GM21381 (cell line): ENCODE measurements around the gene KRTAP10-12.

ENCODE experiments used
- ATAC-seq: cut with Tn5 transposase; IDR thresholded peaks from one replicate; pipeline ENCODE4 v1.9.1; 2021; ENCODE audit warnings: mild to moderate bottlenecking, moderate library complexity; ENCODE audit not compliant: unreplicated experiment

Gene KRTAP10-12

GRCh38 chr21:44697811-44698734 is 1.1 kb downstream of the KRTAP10-12 start:
- no peak for ATAC-seq

- ATAC-seq, result no peak
Measured at GRCh38 chr21:44699502-44700001, 2.6 kb downstream of the KRTAP10-12 start.

DNA sequence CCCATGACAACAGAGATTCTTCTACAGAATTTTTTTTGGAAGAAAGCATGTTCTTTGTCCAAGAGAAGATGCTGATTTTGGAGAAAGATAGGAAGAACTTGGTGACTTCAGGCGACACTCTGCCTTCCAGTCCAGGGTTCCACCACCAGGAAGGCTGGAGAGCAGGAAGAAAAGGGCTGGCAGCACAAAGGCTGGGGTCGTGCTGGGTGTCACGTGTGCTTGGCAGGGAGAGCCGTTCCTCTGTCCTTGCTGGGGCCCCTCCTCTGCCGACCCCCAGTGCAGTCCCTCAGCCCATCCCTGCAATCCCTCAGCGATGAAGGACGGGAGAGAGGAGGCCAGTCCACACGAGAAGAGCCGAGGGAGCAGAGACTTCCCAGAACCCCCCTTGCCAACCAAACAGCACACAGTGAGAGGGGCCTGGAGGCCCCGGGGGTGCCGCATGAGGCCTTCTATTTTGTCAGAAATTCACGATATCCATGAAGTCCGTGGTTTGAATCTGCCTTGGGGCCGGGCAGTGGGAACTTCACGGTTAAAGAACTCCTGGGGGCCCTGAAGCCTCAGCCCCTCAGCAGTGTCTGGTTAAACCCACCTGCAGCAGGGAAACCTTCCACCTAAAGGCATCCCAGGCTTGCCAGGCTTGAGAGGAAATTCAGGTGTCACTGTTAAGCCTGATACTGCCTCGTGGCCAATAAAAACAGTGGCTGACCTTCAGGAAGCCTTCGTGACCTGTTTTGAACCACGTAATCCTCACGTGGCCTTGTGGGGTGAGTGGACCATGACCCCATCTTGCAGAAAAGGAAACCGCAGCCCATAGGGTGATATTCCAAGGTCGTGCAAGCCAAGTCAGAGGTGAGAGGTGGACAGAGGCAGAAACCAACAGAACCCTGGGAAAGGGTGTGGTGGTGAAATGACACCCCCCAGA is 3.4 kb downstream of the KRTAP10-12 start:
- no peak for ATAC-seq

DNA sequence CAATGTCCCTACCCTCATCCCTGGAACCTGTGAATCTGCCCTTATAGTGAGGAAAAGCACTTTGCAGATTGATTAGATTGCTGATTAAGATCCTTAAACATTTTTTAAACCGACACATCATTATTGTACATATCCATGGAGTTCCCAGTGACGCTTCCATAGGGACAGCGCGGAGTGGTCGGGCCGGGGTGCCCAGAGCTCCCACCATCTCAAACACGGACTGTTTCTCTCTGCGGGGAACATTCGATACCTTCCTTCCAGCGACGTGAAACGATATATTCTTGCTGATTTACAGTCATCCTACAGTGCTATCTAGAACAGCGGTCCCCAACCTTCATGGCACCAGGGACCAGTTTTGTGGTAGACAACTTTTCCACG is 4.0 kb downstream of the KRTAP10-12 start:
- no peak for ATAC-seq

- no peak for ATAC-seq
Measured at GRCh38 chr21:44701541-44701940, 4.6 kb downstream of the KRTAP10-12 start.

DNA sequence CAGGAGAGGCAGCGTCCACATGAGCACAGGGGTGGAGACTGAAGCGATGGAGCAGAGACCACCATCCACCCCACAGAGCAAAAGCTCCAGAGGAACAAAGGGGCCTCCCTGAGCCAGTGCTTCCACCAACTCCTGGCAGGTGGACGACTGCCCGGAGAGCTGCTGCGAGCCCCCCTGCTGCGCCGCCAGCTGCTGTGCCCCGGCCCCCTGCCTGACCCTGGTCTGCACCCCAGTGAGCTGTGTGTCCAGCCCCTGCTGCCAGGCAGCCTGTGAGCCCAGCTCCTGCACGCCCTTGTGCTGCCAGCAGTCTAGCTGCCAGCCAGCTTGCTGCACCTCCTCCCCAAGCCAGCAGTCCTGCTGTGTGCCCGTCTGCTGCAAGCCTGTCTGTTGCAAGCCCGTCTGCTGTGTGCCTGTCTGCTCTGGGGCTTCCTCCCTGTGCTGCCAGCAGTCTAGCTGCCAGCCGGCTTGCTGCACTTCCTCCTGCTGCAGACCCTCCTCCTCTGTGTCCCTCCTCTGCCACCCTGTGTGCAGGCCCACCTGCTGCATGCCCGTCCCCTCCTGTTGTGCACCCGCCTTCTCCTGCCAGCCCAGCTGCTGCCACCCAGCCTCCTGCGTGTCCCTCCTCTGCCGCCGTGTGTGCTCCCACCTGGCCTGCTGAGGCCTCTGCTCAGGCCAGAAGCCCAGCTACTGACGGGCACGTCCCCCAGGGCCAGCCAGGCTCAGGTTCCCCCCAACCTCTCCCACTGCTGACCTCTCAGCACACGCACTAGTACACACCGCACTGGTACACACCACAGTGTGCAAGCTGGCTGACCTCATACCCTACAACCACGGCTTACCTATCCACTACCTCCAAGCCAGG is 5.4 kb downstream of the KRTAP10-12 start:
- ATAC-seq, result no peak

DNA sequence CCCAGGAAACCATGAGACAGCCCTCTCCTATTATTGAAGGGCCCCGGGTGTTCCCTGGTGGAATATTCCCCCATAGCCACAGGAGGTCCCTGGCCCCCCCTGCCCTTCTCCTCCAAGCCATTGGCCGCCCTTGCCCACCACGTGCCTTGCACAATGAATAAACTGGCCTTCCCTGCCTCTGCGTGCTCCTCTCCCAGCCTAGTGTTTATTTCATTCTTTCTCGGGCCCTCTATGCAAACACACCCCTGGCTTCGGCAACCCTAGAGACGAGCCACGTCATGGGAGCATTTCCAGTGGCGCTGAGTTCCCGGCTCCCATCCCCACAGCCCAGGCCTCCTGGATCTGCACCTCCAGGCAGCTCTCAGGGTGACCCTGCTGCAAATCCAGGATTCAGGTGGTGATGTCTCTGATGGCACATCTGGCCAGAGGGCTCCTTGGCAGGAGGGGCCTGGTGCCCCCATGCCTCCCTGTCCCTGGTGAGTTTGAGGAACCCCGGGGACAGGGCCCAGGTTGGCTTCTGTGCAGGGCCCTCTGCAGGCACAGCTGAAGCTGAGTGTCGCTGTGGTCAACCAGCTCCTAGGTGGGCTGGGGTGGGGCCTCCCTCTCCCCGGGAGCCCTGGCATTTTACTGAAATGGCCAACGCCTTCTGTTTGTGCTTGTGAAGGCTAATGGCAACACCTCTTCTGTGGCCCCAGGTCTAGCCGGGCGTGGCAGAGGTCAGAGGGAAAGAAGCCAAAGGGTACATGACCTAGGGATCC is 6.2 kb downstream of the KRTAP10-12 start:
- no peak for ATAC-seq

DNA sequence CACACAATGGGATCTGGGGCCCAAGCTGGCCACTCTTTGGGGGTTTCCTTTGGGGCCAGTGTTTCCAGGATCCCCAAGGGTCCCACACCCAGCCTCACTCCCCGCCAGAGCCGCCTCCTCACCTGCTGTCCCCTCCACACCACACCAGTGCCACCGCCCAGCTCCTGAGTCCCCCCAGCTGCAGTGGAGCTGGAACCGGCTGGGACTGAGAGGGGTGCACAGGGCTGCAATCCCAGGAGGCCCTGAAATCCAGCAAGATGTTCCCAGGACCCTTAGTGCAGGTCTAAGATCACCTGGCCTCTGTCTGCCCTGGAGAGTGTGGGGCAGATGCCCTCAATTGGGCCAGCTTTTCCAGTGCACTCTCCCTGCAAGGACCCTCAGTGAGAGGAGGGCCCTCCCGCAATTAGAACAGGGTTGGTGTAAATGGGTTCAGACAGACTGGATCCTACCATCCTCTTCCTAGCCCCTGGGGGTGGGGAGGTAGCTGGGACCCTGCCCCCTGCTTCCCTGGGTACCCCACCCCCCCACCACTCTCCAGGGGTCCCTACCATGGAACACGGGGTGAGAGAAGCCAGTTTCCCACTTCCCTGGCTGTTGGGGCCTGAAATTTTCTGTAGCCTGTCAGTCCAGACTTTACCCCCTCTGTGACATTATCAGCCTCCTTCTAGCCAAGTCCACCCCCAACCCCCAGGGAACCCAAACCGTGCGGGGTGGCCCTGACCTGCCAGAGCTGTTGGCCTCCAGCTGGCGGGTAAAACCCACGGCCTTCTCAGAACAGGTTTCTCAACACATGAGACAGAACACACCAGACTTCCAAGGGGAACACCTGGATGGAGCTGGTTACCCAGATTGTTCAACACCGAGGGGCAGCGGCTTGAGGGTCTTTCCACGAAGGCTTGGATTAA is 7.0 kb downstream of the KRTAP10-12 start:
- no peak for ATAC-seq

DNA sequence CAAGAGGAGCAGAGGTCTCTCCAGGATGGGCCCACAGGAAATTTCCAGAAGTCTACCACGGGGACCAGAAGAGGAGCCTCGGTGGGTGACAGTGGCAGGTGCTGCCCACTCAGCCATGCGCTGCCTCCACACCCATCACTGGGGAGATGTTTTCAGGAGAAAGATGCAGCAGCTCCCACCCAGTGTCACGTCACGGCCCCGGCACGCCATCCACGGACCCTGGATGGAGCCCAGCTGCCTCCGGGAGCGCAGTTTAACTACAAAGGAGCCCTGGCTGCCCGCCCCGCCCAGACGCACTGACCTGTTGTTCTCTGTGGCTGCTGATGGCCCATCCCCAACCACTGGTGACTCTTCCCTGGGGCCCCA is 7.6 kb downstream of the KRTAP10-12 start:
- ATAC-seq, result no peak

- ATAC-seq, result no peak
Measured at GRCh38 chr21:44706026-44706705, 9.2 kb downstream of the KRTAP10-12 start.

DNA sequence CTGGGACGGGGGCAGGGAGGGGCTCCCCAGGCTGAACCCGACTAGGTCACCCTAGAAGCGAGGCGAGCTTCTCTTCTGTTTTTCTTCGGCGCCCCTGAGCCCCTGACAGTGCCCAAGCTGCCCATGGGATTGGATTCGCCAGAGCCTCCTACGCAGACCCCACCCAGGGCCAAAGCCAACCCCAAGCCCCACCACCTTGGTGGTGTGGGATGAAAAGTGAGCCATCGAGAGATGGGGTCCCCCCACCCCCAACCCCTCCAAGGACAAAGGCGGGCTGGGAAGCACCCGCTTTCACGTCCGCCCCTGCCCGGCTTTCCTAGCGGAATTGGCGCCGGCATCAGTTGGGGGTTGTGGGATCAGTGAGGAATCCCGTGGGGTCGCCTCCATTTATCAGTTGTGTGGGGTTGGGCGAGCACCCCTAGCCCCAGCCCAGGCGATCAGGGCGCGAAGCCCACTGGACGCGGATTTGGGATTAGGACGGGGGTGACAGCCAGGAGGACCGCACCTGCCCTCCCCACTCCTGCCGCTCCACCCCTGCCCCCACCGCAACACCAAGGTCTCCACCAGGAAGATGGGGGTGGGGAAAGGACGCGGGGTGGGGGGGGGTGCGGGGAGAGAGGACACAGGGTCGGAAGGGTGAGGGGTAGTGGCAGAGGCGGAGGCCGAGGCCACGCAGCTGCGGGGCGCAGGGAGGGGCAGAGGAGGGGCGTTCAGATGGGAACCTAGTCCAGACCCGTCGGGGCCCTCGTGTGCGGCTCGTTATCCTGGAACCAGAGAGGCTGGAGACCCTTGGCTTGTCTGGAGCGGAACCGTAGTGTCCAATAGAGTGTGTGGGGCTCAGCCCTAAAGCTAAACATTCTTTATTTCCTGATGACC is 10.0 kb downstream of the KRTAP10-12 start:
- ATAC-seq, result no peak

GRCh38 chr21:44708213-44708865 is 11.4 kb downstream of the KRTAP10-12 start:
- no peak for ATAC-seq

DNA sequence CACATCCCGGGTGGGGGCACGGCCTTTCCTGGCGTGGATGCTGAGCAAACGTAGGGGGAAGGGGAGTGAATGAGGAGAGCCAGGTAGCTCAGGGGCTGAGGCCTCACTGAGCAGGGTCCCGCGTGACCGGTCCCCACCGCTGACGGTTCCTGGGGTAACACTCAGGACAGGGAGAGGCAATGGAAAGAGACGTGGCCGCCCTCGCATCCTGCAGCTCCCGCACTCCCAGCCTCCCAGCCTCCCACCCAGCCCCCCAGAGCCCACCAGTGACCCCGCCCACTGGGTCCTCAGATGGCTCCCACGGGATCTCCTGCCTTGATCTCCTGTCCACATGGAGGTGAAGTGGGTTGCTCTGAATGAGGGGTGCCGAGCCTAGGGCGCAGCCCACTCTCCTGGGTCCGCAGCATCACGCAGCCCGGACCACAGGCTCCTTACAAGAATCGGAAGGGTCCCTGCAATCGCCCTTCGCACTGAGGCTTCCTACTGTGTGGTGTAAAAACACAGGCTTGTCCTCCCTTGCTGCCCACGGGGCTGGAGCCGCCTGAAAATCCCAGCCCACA is 12.0 kb downstream of the KRTAP10-12 start:
- ATAC-seq, result no peak

DNA sequence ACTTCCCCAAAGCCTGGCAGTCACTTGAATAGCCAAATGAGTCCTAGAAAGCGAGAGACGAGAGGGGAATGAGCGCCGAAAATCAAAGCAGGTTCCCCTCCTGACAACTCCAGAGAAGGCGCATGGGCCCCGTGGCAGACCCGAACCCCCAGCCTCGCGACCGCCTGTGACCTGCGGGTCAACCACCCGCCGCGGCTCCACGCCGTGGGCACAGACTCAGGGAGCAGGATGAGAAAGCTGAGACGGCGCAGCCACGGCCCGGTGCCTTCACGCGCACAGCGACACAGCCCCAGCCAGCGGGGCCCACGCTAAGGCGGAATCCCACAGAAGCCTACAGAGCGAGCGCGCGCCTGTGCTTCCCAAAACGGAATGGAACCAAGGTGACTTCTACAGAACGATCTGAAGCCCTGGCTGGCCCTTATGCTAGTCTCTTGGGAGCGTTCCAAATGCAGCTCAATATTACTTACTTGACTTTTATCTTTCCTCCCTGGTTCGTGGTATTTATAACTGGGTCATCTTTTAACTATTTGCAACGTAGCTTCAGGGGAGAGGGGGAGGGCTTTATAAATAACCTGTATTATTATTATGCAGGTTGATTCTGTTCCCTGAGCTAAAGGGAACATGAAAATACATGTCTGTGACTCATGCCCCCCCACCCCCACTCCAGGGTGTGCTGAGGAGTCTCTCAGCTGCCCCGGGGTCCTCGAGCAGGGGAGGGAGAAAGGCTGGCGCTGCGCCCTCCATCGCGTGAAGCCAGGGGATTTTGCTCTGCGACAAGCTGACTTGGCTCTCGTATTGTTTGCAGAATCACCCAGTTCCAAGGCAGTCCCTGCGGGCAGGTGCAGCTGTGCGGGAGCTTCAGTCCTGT is 12.7 kb downstream of the KRTAP10-12 start:
- no peak for ATAC-seq

DNA sequence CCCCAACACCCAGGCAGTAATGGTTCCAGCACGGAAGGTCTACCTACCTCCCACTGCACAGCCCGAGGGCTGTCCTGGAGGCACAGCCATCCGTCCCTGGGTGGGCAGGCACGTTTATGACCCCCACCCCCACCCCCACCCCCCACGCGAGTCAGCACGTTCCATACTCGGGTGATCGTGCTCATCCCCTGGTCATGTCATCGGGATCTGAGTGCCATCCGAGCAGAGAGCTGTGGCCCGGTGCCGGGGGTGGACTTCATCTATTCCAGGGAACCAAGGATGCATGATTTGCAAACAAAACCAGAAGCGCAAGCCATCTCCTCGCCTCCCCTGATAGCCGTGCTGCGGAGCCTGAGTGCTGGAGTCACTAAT is 13.3 kb downstream of the KRTAP10-12 start:
- ATAC-seq, result no peak
